22Rv1 (cell line): ENCODE data around the gene ZNF558.

ENCODE experiments used
- ZFX ChIP-seq: fragments of 450-650 bp; IDR thresholded peaks from 2 replicates; pipeline ENCODE4 v1.6.1; 2017; ENCODE audit warnings: antibody characterized with exemption, borderline replicate concordance
- TF ChIP-seq, protein P1 (sequence below): fragments of 450-650 bp; IDR thresholded peaks from 2 replicates; pipeline ENCODE4 v1.5.1; 2017; ENCODE audit warnings: mild to moderate bottlenecking

DNA sequence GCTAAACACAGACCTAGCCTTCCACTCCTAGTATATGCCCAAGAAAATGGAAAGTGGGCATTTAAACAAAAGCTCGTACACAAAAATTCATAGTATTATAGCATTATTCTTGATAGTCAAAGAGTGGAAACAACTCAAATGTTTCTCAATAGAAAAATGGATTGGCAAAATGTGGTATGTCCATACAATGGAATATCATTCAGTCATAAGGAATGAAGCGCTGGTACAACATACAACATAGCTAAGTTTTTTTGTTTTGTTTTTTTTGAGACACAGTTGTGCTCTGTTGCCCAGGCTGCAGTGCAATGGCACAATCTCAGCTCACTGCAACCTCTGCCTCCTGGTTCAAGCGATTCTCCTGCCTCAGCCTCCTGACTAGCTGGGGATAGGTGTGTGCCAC is 11.9 kb downstream of the ZNF558 start:
- TF ChIP-seq, protein P1, sequence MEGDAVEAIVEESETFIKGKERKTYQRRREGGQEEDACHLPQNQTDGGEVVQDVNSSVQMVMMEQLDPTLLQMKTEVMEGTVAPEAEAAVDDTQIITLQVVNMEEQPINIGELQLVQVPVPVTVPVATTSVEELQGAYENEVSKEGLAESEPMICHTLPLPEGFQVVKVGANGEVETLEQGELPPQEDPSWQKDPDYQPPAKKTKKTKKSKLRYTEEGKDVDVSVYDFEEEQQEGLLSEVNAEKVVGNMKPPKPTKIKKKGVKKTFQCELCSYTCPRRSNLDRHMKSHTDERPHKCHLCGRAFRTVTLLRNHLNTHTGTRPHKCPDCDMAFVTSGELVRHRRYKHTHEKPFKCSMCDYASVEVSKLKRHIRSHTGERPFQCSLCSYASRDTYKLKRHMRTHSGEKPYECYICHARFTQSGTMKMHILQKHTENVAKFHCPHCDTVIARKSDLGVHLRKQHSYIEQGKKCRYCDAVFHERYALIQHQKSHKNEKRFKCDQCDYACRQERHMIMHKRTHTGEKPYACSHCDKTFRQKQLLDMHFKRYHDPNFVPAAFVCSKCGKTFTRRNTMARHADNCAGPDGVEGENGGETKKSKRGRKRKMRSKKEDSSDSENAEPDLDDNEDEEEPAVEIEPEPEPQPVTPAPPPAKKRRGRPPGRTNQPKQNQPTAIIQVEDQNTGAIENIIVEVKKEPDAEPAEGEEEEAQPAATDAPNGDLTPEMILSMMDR: no peak
- no peak for TF ChIP-seq ZFX
